HG03025 (cell line): ENCODE data around the gene LRIG2.
"Not testable (repeated sequence)": the region's sequence is repeated elsewhere in the genome, so short reads cannot be mapped to it uniquely, and the experiment has no call there.

ENCODE experiments used
- ATAC-seq: cut with Tn5 transposase; IDR thresholded peaks from one replicate; pipeline ENCODE4 v1.9.1; 2021; ENCODE audit warnings: mild to moderate bottlenecking, moderate library complexity; ENCODE audit not compliant: unreplicated experiment, low FRiP score

Gene LRIG2, protein sequence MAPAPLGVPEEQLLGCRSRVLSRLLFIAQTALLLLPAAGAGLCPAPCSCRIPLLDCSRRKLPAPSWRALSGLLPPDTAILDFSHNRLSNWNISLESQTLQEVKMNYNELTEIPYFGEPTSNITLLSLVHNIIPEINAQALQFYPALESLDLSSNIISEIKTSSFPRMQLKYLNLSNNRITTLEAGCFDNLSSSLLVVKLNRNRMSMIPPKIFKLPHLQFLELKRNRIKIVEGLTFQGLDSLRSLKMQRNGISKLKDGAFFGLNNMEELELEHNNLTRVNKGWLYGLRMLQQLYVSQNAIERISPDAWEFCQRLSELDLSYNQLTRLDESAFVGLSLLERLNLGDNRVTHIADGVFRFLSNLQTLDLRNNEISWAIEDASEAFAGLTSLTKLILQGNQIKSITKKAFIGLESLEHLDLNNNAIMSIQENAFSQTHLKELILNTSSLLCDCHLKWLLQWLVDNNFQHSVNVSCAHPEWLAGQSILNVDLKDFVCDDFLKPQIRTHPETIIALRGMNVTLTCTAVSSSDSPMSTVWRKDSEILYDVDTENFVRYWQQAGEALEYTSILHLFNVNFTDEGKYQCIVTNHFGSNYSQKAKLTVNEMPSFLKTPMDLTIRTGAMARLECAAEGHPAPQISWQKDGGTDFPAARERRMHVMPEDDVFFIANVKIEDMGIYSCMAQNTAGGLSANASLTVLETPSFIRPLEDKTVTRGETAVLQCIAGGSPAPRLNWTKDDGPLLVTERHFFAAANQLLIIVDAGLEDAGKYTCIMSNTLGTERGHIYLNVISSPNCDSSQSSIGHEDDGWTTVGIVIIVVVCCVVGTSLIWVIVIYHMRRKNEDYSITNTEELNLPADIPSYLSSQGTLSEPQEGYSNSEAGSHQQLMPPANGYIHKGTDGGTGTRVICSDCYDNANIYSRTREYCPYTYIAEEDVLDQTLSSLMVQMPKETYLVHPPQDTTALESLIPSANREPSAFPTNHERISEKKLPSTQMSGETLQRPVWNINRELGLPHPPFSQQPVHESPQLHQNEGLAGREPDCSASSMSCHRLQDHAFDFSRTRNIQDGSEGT

DNA sequence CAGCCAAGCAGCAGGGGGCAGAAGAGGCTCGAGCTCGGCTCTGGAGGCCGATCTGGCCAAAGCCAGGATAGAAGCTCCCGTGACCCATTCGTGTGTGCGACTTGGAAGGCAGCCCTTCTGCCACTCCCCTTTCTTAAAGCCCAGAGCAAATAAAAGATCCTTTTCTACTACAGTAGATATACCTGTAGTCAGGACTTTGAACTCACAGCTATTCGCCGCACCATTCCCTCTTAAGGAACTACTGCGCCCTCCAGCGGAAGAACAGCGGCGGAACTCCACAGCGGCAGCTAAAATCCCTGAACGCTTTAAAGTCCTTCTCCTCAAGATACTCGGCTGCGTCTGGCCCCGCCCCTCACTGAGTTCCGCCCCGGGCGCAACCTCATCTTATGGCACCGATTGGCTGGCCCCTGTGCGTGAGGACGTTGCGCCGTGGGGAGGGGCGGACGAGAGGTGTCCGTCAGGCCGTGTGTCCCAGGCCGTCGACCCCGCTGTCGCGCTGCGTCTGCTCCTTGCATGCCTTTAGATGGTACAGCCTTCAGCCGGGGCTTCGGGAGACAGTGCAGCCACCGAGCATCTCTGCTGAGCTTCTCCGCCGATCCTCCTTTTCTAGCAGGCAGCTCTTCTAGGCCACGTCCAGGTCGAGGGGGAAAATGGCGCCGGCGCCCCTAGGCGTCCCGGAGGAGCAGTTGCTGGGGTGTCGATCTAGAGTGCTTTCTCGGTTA is at the start of gene LRIG2:
Gene LRIG2 (plus strand): TSS at position 442 of the 722 bp plus-strand sequence. CDS start 209 bp downstream, at position 651.
- ATAC-seq: peak; percentile 96

DNA sequence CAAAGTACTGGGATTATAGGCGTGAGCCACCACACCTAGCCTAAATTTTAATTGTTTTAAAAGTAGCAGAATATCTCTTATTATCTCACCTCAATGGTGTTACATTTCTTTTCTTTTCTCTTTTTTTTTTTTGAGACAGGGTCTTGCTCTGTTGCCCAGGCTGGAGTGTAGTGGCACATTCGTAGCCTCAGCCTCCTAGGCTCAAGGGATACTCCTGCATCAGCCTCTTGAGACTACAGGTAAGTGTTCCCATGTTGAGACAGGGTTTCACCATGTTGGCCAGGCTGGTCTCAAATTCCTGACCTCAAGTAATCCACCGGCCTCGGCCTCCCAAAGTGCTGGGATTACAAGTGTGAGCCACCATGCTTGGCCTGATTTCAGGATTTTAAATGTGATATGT is 49.7 kb upstream of the LRIG2 start:
- not testable (repeated sequence) for ATAC-seq

DNA sequence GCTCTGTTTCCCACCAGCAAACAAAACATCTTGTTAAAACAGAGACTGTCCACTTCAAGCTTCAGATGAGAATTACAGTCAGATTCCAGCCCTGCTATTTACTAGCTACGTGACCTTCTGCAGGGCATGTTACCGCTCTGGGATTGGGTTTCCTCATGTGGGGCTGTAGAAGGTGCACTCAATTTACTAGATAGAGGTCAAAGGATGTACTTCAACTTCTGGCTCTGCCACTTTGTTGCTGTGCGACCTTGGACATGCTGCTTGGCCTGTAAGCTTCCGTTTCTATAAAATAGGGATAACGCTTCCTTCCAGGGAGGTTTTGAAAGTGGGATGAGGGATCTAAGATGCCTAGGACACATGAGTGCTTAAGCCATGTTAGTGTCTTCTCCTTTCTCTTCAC is 46.0 kb upstream of the LRIG2 start:
- ATAC-seq: no peak

DNA sequence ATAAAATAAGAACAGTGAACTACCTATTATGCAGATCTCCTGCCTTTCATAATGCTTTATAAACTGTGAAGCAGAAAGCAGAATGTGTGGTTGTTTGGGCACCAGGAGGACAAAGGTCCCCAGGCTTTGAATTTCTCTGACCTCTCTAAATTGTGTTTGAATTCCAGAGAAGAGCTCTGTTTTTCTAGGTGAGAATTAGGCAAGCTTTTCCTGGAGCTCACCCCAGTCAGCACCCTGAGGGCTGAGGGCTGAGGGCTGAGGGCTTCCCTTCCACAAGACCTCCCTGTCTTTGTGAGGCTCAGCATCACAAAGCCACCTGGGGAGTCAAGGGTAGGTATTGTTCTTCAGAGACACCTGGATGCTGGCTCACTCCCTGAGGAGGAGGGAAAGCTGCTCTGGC is 45.5 kb upstream of the LRIG2 start:
- no peak for ATAC-seq

DNA sequence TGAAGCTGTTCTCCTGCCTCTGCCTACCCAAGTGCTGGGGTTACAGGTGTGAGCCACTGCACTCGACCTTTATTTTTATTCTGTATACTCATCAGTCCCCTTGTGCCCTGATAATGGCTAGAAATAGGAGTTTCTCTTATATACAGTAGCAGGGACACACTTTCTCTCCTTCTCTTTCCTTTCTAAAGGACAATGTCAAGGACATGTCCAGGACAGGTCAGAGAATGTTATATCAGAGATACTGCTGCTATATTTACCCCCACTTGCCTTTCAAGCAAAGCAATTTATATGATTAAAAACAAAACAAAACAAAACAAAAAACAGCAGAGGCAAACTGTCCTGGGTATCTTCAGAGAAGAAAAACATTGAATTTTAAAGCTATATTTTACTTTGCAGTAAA is 43.2 kb upstream of the LRIG2 start:
- no peak for ATAC-seq

DNA sequence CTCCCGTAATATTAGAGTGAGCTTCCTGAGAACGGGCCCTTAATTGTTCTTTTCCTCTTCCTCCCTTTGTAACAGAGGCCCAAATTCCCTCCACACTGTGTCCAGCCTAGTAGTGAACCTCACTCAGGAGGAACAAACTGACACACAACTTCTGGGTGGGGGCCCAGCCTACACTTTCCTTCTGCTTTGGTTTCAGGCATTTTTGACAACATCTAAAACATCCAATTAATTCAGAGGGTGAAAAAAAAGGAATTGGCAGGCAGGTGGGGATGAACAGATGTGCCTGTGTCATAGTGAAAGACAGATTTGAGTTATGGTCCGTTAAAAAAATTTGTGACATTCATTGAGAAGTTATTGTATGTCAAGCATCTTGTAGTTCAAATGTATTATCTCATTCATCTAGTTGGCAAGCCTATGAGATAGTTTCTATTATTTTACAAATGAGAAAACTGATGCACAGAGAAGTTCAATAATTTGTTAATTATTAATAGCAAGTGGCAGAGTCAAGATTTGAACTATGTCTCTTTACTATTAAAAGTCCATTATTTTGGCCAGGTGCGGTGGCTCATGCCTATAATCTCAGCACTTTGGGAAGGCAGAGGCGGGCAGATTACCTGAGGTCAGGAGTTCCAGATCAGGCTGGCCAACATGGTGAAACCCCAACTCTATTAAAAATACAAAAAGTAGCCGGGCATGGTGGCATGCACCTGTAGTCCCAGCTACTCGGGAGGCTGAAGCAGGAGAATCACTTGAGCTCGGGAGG is 41.6 kb upstream of the LRIG2 start:
- ATAC-seq: no peak

DNA sequence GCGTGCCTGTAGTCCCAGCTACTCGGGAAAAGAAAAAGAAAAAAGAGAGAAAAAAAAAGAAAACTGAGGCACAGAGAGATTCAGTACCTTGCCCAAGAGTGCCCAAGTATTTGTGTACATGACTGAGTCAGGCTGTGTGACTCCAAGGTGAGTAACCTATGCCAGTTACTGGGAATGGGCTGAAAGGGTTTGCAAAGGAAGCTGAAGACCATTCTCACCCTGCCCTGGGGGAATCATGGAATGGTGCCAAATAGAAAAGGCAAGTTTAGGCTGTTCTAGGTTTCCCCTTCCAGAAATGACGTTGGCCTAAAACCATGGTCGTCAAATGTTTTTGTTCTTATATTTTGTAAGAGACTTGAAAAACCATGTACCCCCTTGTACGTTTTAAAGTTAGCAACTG is 37.9 kb upstream of the LRIG2 start:
- ATAC-seq: no peak

DNA sequence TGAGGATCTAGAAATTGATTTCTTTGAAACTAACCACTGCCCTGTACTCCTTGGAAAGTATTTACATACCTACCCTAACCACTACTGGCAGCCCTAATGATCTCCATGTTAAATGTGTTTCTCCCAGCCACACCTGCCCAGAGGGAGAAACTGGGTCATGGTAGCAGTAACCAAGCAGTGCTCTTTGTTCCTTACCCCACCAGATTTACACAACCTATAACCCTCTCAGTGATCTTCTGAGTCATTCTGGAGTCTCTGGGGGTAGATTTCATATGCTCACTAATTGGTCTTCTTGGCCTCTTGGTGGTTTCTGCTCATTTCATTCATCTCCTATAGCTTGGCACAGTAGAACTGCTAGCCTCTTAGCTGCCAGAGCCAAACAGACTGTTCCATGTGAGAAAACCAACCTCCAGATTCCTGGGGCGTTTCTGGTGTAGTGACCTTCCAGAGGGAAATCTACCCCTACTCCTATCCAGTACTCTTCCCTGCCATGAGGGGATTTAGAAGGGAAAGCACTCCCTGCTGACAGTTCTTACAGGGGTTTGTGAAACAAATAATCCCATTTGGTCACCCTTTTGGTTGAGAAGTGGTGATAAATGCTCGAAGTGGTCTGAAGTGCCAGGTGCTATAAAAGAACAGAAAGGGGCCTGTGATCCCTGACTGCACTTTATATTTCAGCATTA is 36.2 kb upstream of the LRIG2 start:
- ATAC-seq: no peak

DNA sequence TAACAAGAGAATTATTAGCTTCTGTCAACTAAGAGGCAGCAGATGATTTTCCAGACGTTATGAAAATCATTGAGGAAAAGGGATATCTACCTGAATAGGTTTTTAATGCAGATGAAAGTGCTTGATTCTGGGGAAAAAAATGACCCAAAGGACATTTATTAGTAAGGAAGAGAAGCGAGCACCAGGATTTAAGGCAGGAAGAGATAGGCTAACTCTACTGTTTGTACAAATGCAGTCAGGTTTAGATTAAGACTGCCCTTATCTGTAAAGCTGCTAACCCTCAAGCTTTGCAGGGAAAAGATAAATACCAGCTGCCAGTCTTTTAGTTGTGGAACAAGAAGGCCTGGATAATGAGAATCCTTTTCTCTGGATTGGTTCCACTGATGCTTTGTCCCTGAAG is 33.0 kb upstream of the LRIG2 start:
- ATAC-seq: no peak

DNA sequence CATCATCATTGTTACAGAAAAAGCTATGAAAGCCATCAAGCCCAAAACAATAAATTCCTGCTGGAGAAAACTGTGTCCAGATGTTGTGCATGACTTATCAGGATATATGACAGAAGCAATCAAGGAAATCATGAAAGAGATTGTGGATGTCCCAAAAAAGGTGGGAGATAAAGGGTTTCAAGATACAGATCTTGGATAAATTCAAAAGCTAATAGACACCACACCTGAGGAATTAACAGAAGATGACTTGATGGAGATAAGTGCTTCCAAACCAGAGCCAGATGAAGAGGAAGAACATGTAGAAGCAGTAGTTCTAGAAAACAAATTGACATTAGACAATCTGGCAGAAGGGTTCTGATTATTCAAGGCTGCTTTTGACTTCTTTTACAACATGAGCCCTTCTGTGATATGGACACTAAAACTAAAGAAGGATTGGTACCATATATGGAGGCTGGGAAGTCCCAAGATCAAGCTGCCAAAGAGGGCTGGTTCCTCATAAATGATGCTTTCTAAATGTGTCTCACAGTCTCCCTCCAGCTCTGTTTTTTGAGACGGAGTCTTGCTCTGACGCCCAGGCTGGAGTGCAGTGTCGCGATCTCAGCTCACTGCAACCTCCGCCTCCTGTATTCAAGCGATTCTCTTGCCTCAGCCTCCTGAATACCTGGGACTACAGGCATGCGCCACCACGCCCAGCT is 32.1 kb upstream of the LRIG2 start:
- ATAC-seq: no peak

DNA sequence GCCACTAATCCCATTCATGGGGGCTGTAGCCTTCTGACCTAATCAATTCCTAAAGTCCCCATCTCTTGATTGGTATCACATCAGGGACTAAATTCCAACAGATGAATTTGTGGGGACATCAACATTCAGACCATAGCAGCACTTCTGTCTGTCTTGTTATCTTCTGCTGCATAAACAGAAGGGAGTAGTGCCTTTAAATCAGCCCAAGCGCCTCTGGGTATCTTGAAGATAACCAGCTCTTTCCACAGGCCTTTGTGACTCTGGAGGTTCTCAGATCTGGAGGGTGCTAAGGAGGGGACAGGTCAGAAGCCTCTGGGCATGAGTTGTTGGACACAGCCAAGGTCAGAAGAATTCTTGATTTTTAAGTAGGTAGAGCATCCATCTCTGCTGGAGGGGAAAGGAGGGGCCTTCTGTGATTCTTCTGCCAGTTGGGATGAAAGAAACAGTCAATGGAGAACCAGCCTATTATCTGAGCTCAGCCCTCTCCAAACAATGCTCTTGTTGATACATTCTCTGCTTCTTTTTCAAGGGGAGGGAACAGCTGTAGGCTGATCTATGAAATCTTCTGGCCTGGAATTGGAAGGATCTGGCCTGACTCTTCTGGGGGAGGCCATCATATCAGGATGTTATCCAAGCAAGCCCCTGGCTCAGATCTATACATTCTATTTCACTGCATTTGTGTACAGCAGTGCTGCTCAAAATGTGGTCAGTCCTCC is 31.3 kb upstream of the LRIG2 start:
- no peak for ATAC-seq

DNA sequence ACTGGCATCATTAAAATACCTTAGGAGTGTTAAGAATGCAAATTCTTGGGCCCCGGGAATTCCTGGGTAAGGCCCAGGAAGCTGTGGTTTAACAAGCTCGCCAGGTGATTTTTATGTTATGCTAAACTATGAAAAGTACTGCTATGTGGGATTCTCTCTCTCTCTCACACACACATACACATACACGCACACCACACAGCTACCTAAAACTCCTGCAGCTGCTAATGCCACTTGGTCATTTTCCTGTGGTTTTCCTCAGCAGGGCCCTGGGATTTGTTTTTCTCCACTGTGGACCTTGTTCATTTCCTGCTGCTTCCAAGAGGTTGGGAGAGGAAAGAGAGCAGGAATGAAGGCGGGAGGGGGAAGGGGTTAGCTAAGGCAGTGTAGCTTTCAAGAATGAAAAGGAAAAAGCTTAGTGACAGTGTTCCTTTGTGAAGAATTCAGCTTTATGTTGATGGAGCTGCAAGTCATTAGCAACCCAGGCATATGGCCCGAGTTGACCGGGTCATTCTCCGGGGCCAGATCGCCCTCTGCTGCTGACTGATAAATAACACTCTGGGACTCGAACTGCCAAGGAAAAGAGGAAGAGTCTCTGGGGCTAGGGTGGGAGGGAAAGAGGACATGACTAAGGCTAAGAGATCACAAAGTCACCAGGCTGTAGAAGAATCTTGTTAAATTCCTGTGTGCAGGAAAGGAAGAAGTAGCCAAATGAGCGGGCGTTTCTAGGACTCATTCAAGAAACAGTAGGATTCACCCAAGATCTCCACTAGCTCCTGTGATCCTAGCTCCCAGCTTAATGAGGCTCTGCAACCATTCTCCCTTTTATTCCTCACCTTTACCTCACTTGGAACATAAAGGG is 30.5 kb upstream of the LRIG2 start:
- no peak for ATAC-seq

DNA sequence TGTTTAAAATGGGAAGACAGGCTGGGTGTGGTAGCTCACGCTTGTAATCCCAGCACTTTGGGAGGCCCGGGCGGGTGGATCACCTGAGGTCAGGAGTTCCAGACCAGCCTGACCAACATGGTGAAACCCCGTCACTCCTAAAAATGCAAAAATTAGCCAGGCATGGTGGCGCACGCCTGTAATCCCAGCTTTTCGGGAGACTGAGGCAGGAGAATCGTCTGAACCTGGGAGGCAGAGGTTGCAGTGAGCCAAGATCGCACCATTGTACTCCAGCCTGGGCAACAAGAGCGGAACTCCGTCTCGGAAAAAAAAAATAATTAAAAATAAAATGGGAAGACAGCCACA is 29.9 kb upstream of the LRIG2 start:
- ATAC-seq: not testable (repeated sequence)

DNA sequence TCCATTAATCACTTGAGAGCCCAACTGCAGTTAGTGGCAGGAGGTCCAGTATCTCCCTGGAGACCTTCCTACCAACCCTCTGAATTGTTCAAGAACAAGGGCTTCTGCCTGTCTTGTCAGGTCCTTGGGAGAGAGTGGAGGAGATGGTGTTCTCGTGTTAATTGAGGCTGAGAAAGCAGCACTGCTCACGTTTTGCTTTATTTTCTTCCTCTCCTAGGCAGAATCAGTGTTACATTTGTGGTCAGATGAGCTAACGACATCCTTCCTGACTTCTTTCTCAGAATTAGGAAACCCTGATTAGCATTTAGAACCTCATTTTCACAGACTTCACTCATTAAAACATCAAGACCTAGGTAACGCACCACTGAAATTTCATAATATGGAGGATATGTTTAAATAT is 26.4 kb upstream of the LRIG2 start:
- ATAC-seq: no peak

DNA sequence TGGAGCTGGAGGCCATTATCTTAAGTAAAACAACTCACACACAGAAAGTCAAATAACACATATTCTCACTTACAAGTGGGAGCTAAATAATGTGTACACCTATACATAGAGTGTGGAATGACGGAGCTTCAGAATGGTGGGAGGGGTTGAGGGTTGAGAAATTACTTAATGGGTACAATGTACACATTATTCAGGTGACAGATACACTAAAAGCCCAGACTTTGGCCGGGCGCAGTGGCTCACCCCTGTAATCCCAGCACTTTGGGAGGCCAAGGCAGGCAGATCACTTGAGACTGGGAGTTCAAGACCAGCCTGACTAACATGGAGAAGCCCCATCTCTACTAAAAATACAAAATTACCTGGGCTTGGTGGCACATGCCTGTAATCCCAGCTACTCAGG is 24.9 kb upstream of the LRIG2 start:
- ATAC-seq: no peak

DNA sequence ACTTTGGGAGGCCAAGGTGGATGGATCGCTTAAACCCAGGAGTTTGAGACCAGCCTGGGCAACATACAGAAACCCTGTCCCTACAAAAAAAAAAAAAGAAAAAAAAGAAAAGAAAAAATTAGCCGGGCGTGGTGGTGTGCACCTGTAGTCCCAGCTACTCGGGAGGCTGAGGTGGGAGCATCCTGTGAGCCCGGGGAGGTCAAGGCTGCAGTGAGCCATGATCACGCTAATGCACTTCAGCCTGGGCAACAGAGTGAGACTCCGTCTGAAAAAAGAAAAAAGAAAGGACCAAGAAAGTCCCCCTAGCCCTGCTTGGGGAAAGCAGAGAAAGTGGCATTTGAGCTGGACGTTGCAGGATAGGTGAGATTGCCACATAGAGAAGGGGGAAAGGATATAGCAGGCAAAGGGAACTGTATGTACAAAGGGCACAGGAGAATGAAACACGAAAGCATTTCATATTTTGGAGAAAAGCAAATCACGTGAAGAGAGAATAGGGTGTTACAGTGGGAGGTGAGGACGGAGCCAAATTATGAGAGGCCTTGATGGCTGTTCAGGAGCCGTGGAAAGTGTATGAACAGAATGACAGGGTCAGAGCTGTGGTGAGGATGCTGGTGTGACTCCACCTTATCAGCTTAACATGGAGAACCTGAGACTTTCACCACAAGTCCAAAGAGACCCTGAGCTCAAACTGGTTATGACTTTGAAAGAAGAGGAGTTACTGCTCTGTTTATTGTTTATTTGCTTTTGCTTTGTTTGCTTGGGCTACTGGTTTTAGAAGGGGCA is 19.5 kb upstream of the LRIG2 start:
- no peak for ATAC-seq

DNA sequence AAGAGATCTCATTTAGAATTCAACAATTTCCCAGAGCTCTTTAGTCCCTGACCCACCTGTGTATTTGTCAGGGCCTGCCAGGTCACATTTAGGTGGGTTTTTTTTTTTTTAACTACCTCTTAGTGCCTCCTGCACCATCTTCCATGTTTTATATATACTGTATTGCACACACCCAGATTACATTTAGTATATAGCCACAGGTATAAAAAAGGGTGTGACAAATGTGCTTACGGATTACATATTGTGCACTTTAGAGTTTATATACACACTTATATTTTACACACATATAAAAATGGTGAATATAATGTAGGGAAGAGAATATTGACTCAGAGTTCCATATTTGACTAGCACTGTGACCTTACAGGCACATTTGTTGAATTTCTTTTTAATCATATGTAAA is 17.4 kb upstream of the LRIG2 start:
- ATAC-seq: no peak
